GM03348 (cell line): ENCODE measurements around the gene SLC35D3.
"Not testable (repeated sequence)": the region's sequence is repeated elsewhere in the genome, so short reads cannot be mapped to it uniquely, and the experiment has no call there.

ENCODE experiments used
- DNase-seq: peaks from one replicate; pipeline ENCODE4 v3.0.0; 2012; ENCODE audit warnings: low spot score

Gene SLC35D3

GRCh38 chr6:136921936-136922684 lies at the start of gene SLC35D3:
SLC35D3 (plus strand) TSS chr6:136922301; CDS start chr6:136922429, 128 bp downstream.
- DNase-seq, result peak; percentile 52

- DNase-seq, result no peak
Measured at GRCh38 chr6:136873748-136874147, 48.4 kb upstream of the SLC35D3 start.

- DNase-seq, result not testable (repeated sequence)
Measured at GRCh38 chr6:136876469-136876868, 45.6 kb upstream of the SLC35D3 start.

DNA sequence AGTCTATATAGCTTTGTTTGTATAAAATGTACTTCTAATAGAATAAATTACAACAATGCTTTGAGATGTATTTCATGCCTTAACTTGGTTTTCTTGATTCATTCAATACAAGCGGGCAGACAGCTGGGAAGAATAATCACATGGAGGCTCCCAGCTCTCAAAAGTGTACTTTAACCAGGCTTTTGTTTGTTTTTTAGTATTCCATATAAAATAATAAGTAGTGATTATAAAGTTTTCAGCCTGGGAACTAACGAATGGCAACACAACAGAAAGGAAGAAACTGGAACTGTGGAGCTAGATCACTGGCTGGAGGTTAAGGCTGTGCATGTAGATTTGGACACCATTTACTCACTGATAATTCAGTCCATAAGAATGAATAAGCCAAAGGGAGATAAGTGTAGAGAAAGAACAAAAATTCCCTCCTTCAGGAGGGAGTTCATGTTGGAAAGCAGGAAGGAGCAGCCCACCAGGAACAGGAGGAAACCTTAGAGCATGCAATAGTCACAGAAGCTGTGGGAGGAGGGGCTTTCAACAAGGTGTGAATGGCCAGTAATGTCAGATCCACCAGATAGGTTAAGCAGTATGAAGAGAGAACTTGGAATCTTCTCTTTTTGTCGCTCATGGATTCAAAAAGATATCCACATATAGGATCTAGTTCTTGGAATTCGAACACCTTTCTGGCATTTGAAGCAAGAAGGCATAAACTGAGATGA lies 41.2 kb upstream of the SLC35D3 start:
- DNase-seq, result no peak

- no peak for DNase-seq
Measured at GRCh38 chr6:136886091-136886490, 36.0 kb upstream of the SLC35D3 start.

DNA sequence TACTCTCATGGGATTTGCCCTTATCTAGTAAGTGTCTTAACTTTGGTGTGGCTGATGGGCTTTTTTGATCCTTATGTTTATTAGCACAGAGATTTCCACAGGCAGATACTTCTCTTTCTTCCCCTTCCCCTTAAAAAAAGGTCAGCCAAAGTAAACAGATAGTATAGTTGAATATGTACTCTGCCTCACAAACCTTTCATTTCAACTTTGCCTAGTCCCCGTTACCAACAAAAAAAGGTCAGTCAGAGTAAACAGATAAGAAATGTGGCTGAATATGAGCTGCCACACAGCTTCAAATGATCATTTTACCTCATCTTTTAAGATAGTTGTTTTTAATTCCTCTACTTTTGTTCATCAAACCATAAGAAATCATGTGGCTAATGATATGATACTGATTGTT lies 34.1 kb upstream of the SLC35D3 start:
- DNase-seq, result no peak

- no peak for DNase-seq
Measured at GRCh38 chr6:136889271-136890193, 32.6 kb upstream of the SLC35D3 start.

DNA sequence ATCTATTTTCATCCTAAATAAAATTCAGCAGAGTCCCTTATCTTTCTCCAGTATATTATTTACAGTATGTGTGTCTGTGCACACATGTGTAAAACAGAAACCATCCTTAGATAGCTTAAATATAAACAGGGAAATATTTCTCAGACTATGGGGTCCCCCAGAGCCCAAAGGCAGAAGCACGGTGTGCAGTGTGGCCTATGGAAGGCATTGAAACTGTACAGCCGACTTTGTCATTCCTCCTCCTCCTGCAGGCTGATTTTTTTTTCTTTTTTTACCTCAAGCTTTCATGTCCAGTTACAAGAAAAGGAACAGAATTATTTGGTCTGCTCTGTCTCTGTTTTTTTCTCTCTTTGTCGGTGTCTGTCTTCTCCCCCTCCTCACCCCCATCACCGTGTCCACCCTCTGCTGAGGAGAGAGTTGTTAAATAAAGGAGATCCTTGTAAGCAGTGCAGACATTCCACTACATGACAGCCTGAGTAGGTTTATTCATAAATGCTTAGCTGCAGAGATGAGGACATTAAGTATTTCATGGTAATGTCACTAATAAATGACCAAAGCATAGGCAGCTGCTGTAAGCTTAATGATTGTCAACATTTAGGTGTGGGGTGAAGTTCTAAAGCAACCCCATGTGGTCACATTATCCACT lies 31.8 kb upstream of the SLC35D3 start:
- DNase-seq, result no peak

DNA sequence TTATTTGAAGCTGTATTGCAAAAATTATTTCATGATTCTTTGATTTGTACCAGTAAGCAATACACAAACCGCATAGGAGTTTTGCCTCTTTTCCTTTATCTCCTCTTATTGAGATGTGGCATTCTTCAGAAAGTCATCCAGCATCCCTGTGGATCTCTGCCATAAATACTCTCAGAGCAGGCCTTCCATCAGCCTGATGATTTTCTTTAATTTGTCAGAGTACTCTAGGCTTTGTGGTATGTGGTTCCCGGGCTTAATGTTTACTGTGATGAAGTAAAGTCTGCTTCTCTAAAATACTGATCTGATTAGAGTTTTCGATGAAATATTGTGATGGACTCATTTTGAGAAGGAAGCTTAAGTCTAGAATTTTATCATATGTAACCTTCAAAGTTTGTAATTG lies 31.1 kb upstream of the SLC35D3 start:
- no peak for DNase-seq

DNA sequence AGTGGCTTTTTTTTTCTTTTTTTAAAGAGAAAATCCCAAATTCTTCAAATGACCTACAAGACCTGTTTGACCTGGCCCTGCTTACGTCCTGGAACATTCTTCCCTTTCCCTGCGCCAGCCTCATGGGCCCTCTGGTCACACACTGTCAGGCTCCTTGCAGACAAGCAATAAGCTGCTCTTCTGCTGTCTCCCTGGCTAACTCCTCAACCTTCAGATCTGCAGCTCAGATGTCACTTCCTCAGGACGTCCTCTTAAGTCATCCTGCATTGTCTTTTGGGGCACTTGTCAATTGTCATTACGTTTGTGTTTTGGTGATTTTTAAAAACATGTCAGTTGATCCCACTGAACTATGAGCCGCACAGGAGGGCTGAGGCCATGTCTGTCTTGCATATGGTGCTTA lies 28.9 kb upstream of the SLC35D3 start:
- no peak for DNase-seq

GRCh38 chr6:136895901-136896300 lies 26.2 kb upstream of the SLC35D3 start:
- no peak for DNase-seq

DNA sequence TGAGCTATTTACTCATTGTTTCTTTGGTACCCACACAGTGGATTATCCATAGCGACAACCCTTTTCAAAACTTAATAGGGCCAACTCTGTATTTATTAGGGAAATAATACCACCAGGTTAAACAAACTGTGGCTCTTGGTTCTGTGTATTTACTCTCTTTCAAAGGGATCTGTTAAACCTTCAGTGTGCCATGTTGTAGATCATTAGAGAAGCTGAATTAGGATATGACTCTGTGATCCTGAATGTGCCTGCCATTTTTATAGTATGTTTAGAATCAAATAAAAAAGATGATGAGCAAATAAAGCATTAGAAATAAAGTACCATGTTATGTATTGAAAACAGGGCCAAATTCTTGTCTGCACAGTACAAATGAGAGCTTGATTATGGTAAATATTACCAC lies 25.0 kb upstream of the SLC35D3 start:
- DNase-seq, result no peak

GRCh38 chr6:136901212-136901784 lies 20.8 kb upstream of the SLC35D3 start:
- DNase-seq, result no peak

DNA sequence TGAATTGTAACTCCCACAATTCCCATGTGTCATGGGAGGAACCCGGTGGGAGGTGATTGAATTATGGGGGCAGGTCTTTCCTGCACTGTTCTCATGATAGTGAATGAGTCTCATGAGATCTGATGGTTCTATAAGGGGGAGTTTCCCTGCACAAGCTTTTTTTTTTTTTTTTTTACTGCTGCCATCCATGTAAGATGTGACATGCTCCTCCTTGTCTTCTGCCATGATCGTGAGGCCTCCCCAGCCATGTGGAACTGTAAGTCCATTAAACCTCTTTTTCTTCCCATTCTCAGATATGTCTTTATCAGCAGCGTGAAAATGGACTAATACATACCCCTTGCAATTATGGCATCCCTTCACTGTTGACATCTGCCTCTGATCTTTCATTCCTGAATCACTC lies 17.6 kb upstream of the SLC35D3 start:
- DNase-seq, result not testable (repeated sequence)

DNA sequence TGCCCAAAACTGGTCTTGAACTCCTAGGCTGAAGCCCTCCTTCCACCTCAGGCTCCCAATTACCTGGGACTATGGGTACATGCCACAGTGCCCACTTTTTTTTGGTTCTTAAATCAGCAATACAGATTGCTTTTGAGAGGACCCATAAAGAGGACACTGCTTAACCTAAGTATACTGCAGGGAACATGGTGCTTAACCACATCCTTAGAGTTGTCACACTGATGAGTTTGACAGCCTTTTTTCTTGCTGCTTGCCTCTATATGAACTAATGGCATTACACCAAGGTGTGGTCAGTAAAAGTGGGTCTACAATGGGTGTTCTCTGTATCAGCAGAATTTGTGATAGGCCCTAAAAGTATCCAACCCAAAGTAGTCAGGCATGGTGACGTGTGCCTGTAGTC lies 7.2 kb upstream of the SLC35D3 start:
- no peak for DNase-seq

DNA sequence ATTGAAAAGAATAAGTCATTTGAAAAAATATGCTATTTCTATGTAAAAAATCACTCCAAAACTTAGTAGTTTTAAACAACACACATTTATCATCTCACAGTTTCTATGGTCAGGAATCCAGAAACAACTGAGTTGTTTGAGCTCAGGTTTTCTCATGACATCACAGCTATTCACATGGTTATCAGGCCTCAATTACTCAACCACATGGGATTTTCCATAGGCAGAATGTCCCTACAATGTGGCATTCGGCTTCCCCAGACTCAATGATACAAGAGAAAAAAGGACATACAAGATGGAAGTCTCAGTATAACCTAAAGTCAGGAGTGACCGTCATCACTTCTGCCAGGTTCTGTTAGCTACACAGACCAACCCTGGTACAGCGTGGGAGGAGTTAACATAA lies 3.4 kb upstream of the SLC35D3 start:
- no peak for DNase-seq

GRCh38 chr6:136920216-136920615 lies 1.9 kb upstream of the SLC35D3 start:
- DNase-seq, result no peak

DNA sequence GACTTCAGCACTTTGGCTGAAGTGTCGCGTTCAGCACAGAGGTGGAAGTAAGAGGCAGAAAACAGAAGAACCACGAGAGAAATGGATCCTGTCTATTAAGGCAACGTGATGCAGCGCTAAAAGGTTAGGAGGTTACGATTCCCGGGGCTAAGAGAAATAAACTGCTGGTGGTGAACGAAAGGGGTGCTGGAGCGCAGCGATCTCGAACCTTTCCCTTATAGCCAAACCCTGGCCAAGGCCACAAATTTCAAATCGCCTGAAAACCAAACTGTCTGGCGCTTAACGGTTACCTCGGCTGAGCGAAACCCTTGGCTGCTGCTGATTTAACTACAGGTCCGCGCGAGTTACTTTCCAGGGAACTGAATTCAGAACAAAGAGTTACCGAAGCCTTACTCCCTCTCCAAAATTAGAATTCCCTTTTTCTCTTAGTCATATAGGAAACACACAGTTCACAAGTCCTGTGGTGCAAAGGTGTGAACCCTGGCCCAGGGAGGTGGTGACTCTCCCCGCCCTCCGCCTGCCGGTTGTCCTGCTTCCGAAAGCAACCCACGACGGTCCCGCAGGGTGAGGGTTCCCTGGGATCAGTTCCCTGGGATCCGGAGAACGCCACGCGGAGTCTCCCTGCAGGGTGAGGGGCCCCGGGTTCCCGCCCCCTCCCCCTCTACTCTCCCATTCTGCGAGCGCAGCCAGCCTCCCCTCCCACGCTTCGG lies 1.3 kb upstream of the SLC35D3 start:
- peak; percentile 31 for DNase-seq

GRCh38 chr6:136921381-136921935 lies 643 bp upstream of the SLC35D3 start:
- DNase-seq, result peak; percentile 59

GRCh38 chr6:136922685-136923006 lies 545 bp downstream of the SLC35D3 start:
- DNase-seq, result no peak
